ENCODE measurements around the gene FTO. TPM values are rescaled to one million over a fixed set of nuclear protein-coding genes. Genes with fewer than 3 reads are reported as not detected.
"Not testable (repeated sequence)": the region's sequence is repeated elsewhere in the genome, so short reads cannot be mapped to it uniquely, and the experiment has no call there.

FTO gene
- total RNA-seq, 1 donor from 2014 or later: 107 TPM

DNA sequence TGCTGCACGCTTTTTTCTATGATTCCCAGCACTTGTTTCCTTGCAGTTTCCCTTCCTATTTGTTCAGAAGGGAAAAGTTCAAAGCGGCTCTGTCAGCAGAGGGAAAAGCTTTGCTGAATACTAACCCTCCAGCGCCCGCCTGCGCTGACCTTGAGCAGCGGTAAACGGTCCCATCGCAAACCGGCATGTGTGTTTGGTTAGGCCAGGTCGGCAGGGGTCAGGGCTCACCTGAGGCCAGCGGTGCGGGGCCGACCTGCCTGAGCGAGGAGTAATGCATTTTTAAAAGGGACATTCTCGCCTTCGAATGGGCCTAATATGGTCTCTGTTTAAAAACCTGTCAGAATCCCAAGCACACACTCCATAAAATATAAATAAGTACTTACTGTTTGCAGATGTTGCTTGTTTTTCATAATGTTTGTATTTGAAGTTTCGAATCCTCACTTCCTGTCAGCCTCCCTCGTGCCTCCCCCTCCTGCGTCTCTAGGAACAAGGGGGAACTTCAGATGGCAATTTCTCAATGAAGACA is 472.5 kb downstream of the FTO start:
- Mint-ChIP-seq H3K27me3 (ENCODE audit: low read depth) (peaks cover 5% of the 10 kb centered on the region), H3K27ac (ENCODE audit: unreplicated experiment) (no peak overlapping the region), H3K4me1 (peaks cover 60% of the 10 kb centered on the region), H3K36me3 (ENCODE audit: low read depth) (no peaks in the 10 kb centered on the region), H3K4me3 (peak overlapping the region; percentile 14), H3K9me3 (no peaks in the 10 kb centered on the region)
- TF ChIP-seq, protein P1, sequence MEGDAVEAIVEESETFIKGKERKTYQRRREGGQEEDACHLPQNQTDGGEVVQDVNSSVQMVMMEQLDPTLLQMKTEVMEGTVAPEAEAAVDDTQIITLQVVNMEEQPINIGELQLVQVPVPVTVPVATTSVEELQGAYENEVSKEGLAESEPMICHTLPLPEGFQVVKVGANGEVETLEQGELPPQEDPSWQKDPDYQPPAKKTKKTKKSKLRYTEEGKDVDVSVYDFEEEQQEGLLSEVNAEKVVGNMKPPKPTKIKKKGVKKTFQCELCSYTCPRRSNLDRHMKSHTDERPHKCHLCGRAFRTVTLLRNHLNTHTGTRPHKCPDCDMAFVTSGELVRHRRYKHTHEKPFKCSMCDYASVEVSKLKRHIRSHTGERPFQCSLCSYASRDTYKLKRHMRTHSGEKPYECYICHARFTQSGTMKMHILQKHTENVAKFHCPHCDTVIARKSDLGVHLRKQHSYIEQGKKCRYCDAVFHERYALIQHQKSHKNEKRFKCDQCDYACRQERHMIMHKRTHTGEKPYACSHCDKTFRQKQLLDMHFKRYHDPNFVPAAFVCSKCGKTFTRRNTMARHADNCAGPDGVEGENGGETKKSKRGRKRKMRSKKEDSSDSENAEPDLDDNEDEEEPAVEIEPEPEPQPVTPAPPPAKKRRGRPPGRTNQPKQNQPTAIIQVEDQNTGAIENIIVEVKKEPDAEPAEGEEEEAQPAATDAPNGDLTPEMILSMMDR (conservative IDR thresholded peaks at IDR 0.05): no peak
- DNase-seq (ENCODE audit: low read depth, low spot score): no peak

DNA sequence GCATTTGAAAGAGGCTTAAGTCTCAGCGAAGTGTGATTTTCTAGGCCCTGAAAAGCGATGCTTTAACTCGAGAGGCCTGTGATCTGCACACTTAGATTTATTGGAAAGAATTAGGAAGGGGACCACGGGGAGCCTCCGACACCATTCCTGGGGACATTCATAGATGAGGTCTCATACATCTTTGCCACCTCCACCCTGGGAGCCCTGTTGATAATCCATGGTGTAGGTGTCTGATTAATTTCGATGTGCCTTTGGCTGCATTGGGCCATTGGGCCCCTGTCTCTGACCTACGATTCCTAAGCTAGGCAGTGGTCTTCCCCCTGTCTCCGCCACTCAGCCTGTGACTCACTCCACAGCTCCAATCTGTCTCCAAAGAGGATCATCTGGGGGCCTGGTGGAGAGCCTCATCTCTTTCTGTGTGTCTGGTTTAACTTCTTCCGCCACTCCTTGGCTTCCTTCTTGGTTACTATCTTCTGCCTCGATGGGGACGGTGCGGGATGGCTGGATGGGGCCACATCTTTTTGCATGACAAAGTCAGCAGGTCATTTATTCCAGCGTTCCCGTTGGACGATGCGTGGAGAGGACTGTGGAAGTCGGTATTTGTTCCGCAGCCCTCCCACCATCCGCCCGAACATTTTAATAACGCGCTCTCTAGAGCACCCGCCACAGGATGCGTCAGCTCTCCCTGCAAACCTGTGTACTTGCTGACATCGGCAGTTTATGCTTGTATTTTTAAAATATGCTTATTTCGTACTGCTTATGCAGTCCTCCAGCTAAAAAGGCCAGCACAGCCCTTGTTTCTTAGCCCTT is 473.3 kb downstream of the FTO start:
- Mint-ChIP-seq H3K4me1 (peaks cover 52% of the 10 kb centered on the region), H3K9me3 (no peaks in the 10 kb centered on the region), H3K27ac (ENCODE audit: unreplicated experiment) (no peak overlapping the region), H3K27me3 (ENCODE audit: low read depth) (peaks cover under 1% of the 10 kb centered on the region), H3K36me3 (ENCODE audit: low read depth) (no peaks in the 10 kb centered on the region), H3K4me3 (peak overlapping the region; percentile 14)
- TF ChIP-seq, protein P1 (conservative IDR thresholded peaks at IDR 0.05): no peak
- no peak for DNase-seq (ENCODE audit: low read depth, low spot score)

GRCh38 chr16:54177862-54178477 is 474.0 kb downstream of the FTO start:
- no peaks in the 10 kb centered on the region for H3K9me3 Mint-ChIP-seq
- DNase-seq (ENCODE audit: low read depth, low spot score): no peak
- no peak overlapping the region for H3K4me3 Mint-ChIP-seq
- H3K36me3 Mint-ChIP-seq (ENCODE audit: low read depth): no peaks in the 10 kb centered on the region
- no peak overlapping the region for H3K27ac Mint-ChIP-seq (ENCODE audit: unreplicated experiment)
- peaks cover 50% of the 10 kb centered on the region for H3K4me1 Mint-ChIP-seq
- TF ChIP-seq, protein P1 (conservative IDR thresholded peaks at IDR 0.05): no peak
- H3K27me3 Mint-ChIP-seq (ENCODE audit: low read depth): no peaks in the 10 kb centered on the region

DNA sequence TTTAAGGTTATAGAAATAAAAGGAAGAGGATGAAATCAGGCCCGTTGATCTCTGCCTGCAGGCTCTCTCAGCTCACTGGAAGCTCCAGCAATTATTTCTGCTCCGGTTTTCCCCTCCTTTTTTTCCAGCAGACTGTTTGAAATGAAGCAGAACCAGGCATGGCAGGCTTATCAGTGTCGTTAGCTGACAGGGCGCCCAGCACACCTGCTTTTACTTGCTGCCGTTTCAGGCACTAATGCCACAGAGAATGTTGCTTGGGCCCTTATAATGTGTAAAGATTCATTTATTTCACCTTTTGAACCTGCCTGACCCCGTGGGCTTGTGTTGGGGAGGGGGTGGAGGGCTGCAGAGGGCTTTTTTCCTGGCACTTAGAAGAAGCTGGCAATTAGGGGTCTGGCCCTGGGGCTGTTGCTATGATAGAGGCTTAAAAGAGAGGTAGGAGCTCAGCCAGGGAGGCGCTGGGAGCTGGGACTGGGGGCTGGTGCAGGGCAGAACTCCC is 474.6 kb downstream of the FTO start:
- no peak overlapping the region for H3K27ac Mint-ChIP-seq (ENCODE audit: unreplicated experiment)
- no peak for DNase-seq (ENCODE audit: low read depth, low spot score)
- no peaks in the 10 kb centered on the region for H3K9me3 Mint-ChIP-seq
- no peaks in the 10 kb centered on the region for H3K27me3 Mint-ChIP-seq (ENCODE audit: low read depth)
- TF ChIP-seq, protein P1 (conservative IDR thresholded peaks at IDR 0.05): no peak
- peaks cover 50% of the 10 kb centered on the region for H3K4me1 Mint-ChIP-seq
- H3K36me3 Mint-ChIP-seq (ENCODE audit: low read depth): no peaks in the 10 kb centered on the region
- H3K4me3 Mint-ChIP-seq: no peak overlapping the region

DNA sequence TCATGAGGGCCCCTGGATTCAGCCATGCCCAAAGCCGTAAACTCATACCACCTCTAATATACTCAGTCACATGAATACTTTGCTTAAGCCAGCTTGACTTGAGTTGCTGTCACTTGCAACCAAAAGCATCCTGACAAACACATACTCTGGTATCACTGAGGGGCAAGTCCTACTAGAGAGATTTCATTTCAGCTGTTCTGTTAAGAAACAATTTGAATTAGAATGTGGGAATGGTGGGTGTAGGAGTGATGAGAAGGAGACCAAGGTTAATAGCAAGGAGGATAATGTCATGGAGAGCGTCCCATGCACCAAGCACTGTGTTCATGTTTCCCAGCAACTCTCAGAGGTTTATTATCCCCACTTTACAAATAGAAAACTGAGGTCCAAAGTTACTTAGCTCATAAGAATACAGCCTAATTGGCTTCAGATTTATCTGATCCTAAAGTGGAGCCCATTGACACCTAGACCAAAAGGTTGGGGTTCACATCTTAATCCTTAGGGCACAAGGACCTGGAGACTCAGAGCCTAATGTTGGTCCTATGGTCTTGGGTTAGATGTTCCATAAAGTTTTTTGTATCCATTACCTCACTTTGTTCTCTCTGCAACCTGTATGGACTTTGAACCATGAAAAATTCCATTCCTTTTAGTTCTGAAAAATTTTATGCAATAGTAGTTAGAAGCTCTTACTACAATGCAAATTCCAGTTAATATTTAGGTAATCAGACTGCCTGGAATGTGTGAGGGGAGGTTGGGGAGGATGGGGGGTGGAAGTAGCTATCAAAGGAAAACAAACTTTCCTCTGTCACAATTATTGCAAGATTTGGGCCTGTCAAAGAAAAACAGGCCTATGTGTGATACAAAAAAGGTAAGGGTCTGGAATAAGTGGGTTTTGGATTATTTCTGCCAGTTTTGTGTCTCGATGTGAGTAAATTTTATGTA is 476.7 kb downstream of the FTO start:
- Mint-ChIP-seq H3K4me1 (peaks cover 34% of the 10 kb centered on the region), H3K36me3 (ENCODE audit: low read depth) (no peaks in the 10 kb centered on the region), H3K9me3 (peaks cover 5% of the 10 kb centered on the region), H3K27me3 (ENCODE audit: low read depth) (peaks cover 2% of the 10 kb centered on the region), H3K27ac (ENCODE audit: unreplicated experiment) (no peak overlapping the region), H3K4me3 (no peak overlapping the region)
- no peak for DNase-seq (ENCODE audit: low read depth, low spot score)
- TF ChIP-seq, protein P1 (conservative IDR thresholded peaks at IDR 0.05): no peak

DNA sequence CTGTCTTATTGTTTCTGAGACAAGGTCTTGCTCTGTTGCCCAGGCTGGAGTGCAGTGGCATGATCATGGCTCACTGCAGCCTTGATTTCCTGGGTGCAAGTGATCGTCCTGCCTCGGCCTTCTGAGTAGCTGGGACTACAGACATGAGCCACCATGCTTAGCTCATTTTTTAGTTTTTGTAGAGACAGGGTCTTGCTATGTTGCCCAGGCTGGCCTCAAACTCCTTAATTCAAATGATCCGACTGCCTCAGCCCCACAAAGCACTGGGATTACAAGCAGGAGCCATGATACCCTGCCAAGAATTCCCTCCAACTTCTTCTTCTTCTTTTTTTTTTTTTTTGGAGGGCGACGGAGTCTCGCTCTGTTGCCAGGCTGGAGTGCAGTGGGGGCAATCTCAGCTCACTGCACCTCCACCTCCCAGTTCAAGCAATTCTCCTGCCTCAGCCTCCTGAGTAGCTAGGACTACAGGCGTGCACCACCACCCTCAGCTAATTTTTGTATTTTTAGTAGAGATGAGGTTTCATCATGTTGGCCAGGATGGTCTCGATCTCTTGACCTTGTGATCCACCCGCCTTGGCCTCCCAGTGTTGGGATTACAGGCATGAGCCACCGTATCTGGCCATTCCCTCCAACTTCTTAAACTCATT is 477.9 kb downstream of the FTO start:
- H3K9me3 Mint-ChIP-seq; DNase-seq (ENCODE audit: low read depth, low spot score); H3K27me3 Mint-ChIP-seq (ENCODE audit: low read depth); H3K27ac Mint-ChIP-seq (ENCODE audit: unreplicated experiment); H3K4me3 Mint-ChIP-seq; H3K36me3 Mint-ChIP-seq (ENCODE audit: low read depth): not testable (repeated sequence)
- H3K4me1 Mint-ChIP-seq: peaks cover 22% of the 10 kb centered on the region
